K562 (cell line): ENCODE results near the gene PEX6. TPM values are rescaled to one million over a fixed set of nuclear protein-coding genes. Genes with fewer than 3 reads are reported as not detected.

Experiments used
- CBFB ChIP-seq: sonication (generic); formaldehyde crosslinking; IDR thresholded peaks from 2 replicates; pipeline ENCODE4 v1.4.0; 2020; ENCODE audit warnings: mild to moderate bottlenecking, missing genetic modification reagents
- CEBPB ChIP-seq: fragments of 450-650 bp; IDR thresholded peaks from 2 replicates; pipeline ENCODE4 v1.6.1; 2016; ENCODE audit warnings: missing genetic modification characterization, missing compliant biosample characterization
- DEAF1 ChIP-seq: fragments of 450-650 bp; formaldehyde crosslinking; IDR thresholded peaks from 2 replicates; pipeline ENCODE4 v1.4.0; 2020; ENCODE audit warnings: mild to moderate bottlenecking, moderate library complexity
- FOXM1 ChIP-seq, 2 experiments: fragments of 450-650 bp in 1 of 2; sonication (generic) in 1 of 2; formaldehyde crosslinking in 1 of 2; IDR thresholded peaks; 2 replicates each; pipeline versions ENCODE4 v1.6.1 to v1.9.0; 2017 to 2022; ENCODE audit warnings: low read depth in 2 of 2, mild to moderate bottlenecking in 2 of 2, missing genetic modification reagents in 1 of 2, moderate library complexity in 1 of 2
- HDGF ChIP-seq: fragments of 450-650 bp; IDR thresholded peaks from 2 replicates; pipeline ENCODE4 v1.6.1; 2016
- HNRNPK ChIP-seq: fragments of 200-400 bp; formaldehyde crosslinking; IDR thresholded peaks from one replicate; pipeline ENCODE4 v1.6.1; 2018; ENCODE audit warnings: mild to moderate bottlenecking, low read depth, low read length; ENCODE audit not compliant: poor library complexity, severe bottlenecking
- MLLT1 ChIP-seq, 2 experiments: fragments of 450-650 bp; IDR thresholded peaks; 2 replicates each; pipeline ENCODE4 v1.6.1; 2016
- NBN ChIP-seq: fragments of 450-650 bp; IDR thresholded peaks from 2 replicates; pipeline ENCODE4 v1.6.1; 2016; ENCODE audit warnings: low read depth, mild to moderate bottlenecking
- NR1H2 ChIP-seq: sonication (generic); formaldehyde crosslinking; IDR thresholded peaks from 2 replicates; pipeline ENCODE4 v1.4.0; 2020; ENCODE audit warnings: mild to moderate bottlenecking, missing genetic modification reagents
- NR3C1 ChIP-seq: sonication (generic); formaldehyde crosslinking; IDR thresholded peaks from 2 replicates; pipeline ENCODE4 v1.8.1; 2022; ENCODE audit warnings: missing genetic modification reagents
- OTX1 ChIP-seq: fragments of 450-650 bp; formaldehyde crosslinking; IDR thresholded peaks from 2 replicates; pipeline ENCODE4 v1.4.0; 2022; ENCODE audit warnings: mild to moderate bottlenecking
- POLR3A ChIP-seq: IDR thresholded peaks from 2 replicates; pipeline ENCODE4 v1.6.1; 2011; ENCODE audit warnings: borderline replicate concordance, mild to moderate bottlenecking, moderate library complexity; ENCODE audit not compliant: insufficient read length, insufficient read depth; ENCODE audit errors: extremely low read depth
- PTTG1 ChIP-seq: fragments of 450-650 bp; IDR thresholded peaks from 2 replicates; pipeline ENCODE4 v1.6.1; 2016; ENCODE audit warnings: low read depth, mild to moderate bottlenecking, missing genetic modification characterization, missing compliant biosample characterization
- RBM15 ChIP-seq: fragments of 200-400 bp; formaldehyde crosslinking; IDR thresholded peaks from 2 replicates; pipeline ENCODE4 v1.6.1; 2018; ENCODE audit warnings: mild to moderate bottlenecking, low read length, moderate library complexity; ENCODE audit not compliant: insufficient read depth
- RNF219 ChIP-seq: fragments of 250-450 bp; sonication (Bioruptor Pico); IDR thresholded peaks from 2 replicates; pipeline ENCODE4 v1.5.0; 2022; ENCODE audit warnings: mild to moderate bottlenecking
- SMAD1 ChIP-seq: fragments of 150-350 bp; IDR thresholded peaks from 2 replicates; pipeline ENCODE4 v1.6.1; 2014; ENCODE audit warnings: low read length, low read depth; ENCODE audit not compliant: partially characterized antibody
- ZC3H4 ChIP-seq: sonication (generic); formaldehyde crosslinking; IDR thresholded peaks from 2 replicates; pipeline ENCODE4 v1.9.0; 2021; ENCODE audit warnings: missing genetic modification reagents, borderline replicate concordance
- ZNF253 ChIP-seq: fragments of 250-450 bp; sonication (Bioruptor Pico); conservative IDR thresholded peaks from 2 replicates; pipeline ENCODE4 v1.6.1; 2021; ENCODE audit warnings: mild to moderate bottlenecking
- ZNF384 ChIP-seq: IDR thresholded peaks from 2 replicates; pipeline ENCODE4 v1.6.1; 2012; ENCODE audit warnings: low read depth, low read length, improper control_type of control experiment
- ZNF395 ChIP-seq: fragments of 200-800 bp; sonication (Bioruptor generic); IDR thresholded peaks from 2 replicates; pipeline ENCODE4 v1.6.1; 2017; ENCODE audit warnings: missing genetic modification characterization, missing compliant biosample characterization
- ZNF695 ChIP-seq: fragments of 450-650 bp; formaldehyde crosslinking; IDR thresholded peaks from 2 replicates; pipeline ENCODE4 v1.4.0; 2020; ENCODE audit warnings: mild to moderate bottlenecking, moderate library complexity
- polyA plus RNA-seq, 8 experiments: library from polyadenylated mRNA; depleted of rRNA in 4 of 8; stranded (reverse) in 5 of 8; unstranded in 3 of 8; fragments of >200 nt; fragmentation: Nextera tagmentation in 2 of 8; fragmentation: Illumina TruSeq in 1 of 8; extraction: Ambion mirVana in 2 of 8; extraction: Trizol in 1 of 8; gene quantifications; 2 replicates each; pipeline versions ENCODE4 v1.2.1 to v1.2.3, GENCODE V29; 2011 to 2014; ENCODE audit warnings: inconsistent platforms in 1 of 8, missing spikeins in 1 of 8
- total RNA-seq, 7 experiments: library from RNA; depleted of rRNA in 6 of 7; stranded (reverse); fragments of >200 nt in 6 of 7; fragmentation: Illumina TruSeq in 2 of 7; extraction: Trizol in 2 of 7; gene quantifications; 2 replicates each; pipeline versions ENCODE4 v1.2.1 to v1.2.3, GENCODE V29; 2011 to 2021; ENCODE audit warnings: low replicate concordance in 1 of 7
- TF ChIP-seq, protein P1 (sequence below): fragments of 450-650 bp; formaldehyde crosslinking; IDR thresholded peaks from 2 replicates; pipeline ENCODE4 v1.4.0; 2020; ENCODE audit warnings: mild to moderate bottlenecking

PEX6 gene
- total and polyA plus RNA-seq, 9 of the 15 experiments (the other 6 are each of a cell fraction or from before 2014, with no cell fraction given): 0.17 to 20.8 (median 6.9) TPM

DNA sequence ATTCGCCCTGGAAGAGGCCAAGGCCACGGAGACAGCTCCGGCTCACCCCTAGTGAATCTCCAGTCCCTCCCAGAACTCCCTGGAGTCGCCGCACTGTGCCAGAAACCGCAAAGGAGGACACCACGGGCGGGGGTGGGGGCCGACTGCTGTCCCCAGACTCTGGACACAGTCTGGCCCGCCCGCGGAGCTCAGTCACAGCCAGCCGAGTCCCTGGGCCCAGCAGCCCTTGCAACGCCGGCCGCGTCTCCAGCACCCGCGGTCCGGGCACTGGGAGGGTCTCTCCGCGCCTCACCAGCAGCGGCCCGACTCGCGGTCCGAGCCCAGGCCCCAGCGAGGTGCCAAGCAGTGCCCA lies 518 bp downstream of the PEX6 start (continued):
- TF ChIP-seq PTTG1: no peak
- no peak; the same call in 1 of the 2 replicates for TF ChIP-seq ZC3H4
- peak; percentile 13 for TF ChIP-seq SMAD1
- no peak for TF ChIP-seq NBN
- peak in 1 of 2 experiments; percentile 80; a peak in 2 of 4 replicates for TF ChIP-seq MLLT1 (IDR thresholded peaks at IDR 0.05)
- no peak for TF ChIP-seq HDGF
- no peak; the same call in 1 of the 2 replicates for TF ChIP-seq ZNF395 (CRISPR knock-in tag)
- TF ChIP-seq OTX1 (CRISPR knock-in tag): no peak
- TF ChIP-seq HNRNPK: no peak
- TF ChIP-seq CBFB: peak; percentile 95
- no peak for TF ChIP-seq ZNF695
- TF ChIP-seq ZNF253 (CRISPR knock-in tag): no peak
- no peak for TF ChIP-seq POLR3A
- no peak for TF ChIP-seq FOXM1 (IDR thresholded peaks at IDR 0.05; ENCODE audit: low read depth)
- peak; percentile 82 for TF ChIP-seq FOXM1 (CRISPR knock-in tag; IDR thresholded peaks at IDR 0.05; ENCODE audit: low read depth)
- TF ChIP-seq, protein P1, sequence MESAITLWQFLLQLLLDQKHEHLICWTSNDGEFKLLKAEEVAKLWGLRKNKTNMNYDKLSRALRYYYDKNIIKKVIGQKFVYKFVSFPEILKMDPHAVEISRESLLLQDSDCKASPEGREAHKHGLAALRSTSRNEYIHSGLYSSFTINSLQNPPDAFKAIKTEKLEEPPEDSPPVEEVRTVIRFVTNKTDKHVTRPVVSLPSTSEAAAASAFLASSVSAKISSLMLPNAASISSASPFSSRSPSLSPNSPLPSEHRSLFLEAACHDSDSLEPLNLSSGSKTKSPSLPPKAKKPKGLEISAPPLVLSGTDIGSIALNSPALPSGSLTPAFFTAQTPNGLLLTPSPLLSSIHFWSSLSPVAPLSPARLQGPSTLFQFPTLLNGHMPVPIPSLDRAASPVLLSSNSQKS: no peak
- TF ChIP-seq RNF219 (CRISPR knock-in tag): no peak
- TF ChIP-seq RBM15: no peak
- no peak for TF ChIP-seq NR3C1 (CRISPR knock-in tag)
- peak; percentile 12; the same call in 1 of the 2 replicates for TF ChIP-seq ZNF384
- no peak for TF ChIP-seq DEAF1 (CRISPR knock-in tag)
- TF ChIP-seq NR1H2 (CRISPR knock-in tag): peak; percentile 79; the same call in 1 of the 2 replicates
- TF ChIP-seq CEBPB (tag): no peak
